GM12873 (cell line): Measurements from ENCODE around the gene RNF144B.

Experiments used
- TF ChIP-seq, protein P1 (sequence below): IDR thresholded peaks from 2 replicates; pipeline ENCODE4 v1.5.1; 2012; ENCODE audit warnings: low read depth, mild to moderate bottlenecking, moderate library complexity, low read length, control low read depth; ENCODE audit not compliant: insufficient read depth; ENCODE audit errors: missing control alignments

RNF144B gene

DNA sequence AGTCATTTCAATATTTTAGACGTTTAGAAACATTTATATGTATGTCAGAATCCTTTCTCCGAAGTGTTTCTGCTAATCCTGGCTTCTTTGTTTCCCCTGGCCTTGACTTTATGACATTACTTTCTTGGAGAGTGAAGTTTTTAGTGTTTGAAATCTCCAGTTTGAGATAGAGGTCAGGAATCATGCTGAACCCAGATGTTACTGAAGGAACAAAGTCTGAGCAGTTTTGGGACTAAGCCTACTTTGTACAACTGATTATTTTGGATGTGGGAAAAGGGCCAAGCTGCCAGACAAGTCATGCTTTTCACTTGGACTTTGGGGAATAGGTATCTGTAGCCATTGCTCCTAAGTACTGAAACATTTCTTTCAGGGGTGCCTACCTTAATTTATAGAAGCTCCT lies 2.3 kb downstream of the RNF144B start:
- TF ChIP-seq, protein P1, sequence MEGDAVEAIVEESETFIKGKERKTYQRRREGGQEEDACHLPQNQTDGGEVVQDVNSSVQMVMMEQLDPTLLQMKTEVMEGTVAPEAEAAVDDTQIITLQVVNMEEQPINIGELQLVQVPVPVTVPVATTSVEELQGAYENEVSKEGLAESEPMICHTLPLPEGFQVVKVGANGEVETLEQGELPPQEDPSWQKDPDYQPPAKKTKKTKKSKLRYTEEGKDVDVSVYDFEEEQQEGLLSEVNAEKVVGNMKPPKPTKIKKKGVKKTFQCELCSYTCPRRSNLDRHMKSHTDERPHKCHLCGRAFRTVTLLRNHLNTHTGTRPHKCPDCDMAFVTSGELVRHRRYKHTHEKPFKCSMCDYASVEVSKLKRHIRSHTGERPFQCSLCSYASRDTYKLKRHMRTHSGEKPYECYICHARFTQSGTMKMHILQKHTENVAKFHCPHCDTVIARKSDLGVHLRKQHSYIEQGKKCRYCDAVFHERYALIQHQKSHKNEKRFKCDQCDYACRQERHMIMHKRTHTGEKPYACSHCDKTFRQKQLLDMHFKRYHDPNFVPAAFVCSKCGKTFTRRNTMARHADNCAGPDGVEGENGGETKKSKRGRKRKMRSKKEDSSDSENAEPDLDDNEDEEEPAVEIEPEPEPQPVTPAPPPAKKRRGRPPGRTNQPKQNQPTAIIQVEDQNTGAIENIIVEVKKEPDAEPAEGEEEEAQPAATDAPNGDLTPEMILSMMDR: no peak

DNA sequence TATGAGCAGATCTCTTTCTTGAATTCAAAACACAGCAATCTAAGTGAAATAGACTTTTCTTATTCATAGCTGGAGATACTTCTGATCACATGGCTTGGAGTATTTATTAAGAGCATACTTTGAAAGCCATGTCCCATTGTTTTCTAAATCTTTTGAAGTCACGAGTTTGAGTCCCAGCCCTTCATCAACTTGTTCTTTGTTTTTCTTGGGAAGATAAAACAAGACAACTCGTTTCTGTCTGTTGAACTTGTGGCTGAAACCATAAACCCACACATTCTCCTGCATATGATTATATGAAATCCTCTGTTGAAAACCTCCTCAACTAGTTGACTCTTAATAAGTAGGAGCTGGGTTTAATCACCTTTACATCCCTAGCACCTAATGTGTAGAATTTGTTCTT lies 3.3 kb downstream of the RNF144B start:
- TF ChIP-seq, protein P1: no peak

DNA sequence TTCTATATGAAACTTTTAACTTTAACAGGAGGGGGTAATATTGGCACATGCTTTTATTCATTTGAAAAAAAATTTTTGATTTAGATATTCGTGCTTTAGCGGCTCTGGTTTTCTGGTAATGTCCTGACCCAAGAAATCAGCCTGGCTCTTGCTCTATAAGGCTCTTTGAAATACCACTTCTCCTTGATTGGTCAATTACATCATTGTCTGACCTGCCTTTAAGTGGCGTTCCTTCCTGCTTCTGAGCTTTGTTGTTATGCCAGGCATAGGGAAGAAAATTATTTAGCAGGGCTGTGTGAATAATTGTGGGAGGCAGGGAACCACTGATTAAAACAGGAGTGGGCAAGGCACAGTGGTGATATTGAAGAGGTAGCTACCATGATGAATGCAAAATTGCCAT lies 3.9 kb downstream of the RNF144B start:
- TF ChIP-seq, protein P1: no peak

DNA sequence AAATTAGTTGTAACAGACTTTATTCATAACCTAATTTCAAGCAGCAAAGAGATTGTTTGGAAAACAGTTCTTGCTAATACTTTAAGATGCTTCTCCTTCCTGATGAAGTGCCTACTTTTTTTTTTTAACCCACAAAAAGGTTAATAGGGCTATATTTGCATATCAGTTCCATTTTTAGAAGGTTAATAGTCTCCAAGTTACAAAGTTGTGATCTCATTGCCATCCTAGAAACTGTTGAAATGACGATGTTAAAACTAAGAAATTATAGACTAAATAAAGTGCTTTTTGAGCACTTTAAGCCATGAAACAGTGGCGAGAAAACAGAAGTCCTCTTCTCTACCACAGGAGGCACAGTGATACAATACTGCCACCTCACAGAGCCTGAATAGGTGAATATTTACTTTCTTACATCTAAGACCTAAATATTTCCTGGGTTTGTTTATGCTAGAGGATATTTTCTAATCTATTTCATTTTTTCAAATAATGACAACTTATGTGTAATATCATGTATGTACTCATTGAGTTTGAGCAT lies 5.3 kb downstream of the RNF144B start:
- TF ChIP-seq, protein P1: no peak

DNA sequence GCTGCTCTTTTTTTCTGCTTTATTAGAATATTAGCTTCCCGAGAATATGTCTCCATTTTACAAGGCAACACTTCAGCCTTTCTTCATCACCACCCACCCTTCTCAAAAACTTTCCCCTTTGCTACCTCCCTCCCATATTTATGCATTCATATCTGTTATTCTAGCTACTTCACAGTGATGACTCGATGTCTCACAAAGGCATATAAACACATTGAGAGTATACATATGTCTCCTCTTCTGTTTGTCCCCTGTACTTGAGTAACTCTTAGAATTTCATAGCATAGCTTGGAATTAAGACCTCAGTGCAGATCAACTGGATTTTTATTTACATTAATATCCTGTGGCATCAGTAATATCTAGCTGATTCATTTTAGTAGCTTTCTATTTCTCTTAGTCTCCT lies 6.5 kb downstream of the RNF144B start:
- TF ChIP-seq, protein P1: no peak

DNA sequence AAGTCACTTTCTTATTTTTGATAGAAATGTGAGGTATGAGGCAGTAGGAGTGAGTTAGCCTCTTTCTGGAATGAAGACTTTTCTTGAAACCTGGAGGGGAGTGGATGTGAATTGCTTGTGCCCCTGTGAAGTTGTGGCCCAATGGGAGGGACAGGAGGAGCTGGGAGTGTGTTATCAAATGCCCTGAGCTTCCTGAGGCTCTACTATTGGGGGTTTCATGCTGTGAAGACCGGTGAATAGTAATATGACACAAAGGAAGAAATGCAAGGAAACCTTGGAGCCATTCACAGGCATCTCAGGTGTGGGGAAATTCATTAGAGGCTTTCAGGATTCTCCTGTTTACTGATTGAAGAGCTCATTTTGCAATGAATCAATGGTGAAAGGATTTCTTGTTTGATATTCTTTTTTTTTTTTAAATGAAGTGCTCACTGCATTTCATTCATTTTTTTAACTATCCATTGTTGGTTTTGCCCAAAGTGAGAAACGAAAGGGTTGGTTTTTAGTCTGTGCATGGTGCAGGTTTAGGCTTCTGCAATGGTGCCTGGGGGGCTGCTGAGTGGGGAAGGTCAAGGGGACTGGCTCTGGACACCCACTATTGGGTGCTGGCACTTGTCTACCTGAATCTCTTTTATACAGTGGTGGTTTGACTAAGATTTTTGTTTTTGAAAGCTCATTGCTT lies 8.2 kb downstream of the RNF144B start:
- TF ChIP-seq, protein P1: no peak

DNA sequence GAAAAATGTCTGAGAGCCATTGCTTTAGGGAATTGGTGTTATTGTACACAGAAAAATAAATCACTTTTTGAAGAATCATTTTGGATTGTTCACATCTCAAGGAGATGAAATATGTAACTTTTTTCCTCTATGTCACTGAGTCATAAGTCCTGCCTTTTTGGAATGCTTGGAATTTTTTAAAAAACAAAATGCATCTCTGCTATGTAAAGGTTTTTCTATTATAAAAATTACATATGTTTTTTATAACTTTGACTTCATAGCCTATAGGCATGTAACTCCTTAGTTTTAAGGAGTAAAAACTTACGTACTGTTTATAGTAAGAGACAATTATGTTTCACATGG lies 8.7 kb downstream of the RNF144B start:
- TF ChIP-seq, protein P1: no peak
